ENCODE results near the gene ADPGK. TPM values are rescaled to one million over a fixed set of nuclear protein-coding genes. Genes with fewer than 3 reads are reported as not detected.
"Not testable (repeated sequence)": the region's sequence is repeated elsewhere in the genome, so short reads cannot be mapped to it uniquely, and the experiment has no call there.

ADPGK gene
- total and polyA plus RNA-seq, 8 donors = 11.9 to 338 (median 69.7) TPM

GRCh38 chr15:72818632-72819031 lies 35.1 kb upstream of the ADPGK start:
- Histone ChIP-seq H3K4me1 (no peaks in the 10 kb centered on the region), H3K4me3 (no peak overlapping the region), H3K27me3 (peaks cover 0 to 5% (median 0%) of the 10 kb centered on the region in 3 donors), H3K36me3 (no peaks in the 10 kb centered on the region), H3K9me3 (no peaks in the 10 kb centered on the region), H3K27ac (no peak overlapping the region)
- 81 to 87% (median 86%) methylated on average over 6 of the region's 6 CpGs for WGBS, 5 donors
- TF ChIP-seq POLR2AphosphoS5 (IDR thresholded peaks at IDR 0.05) (no peak), POLR2A (IDR thresholded peaks at IDR 0.05) (no peak)
- DNase-seq = no peak
- intact Hi-C loops (cut with DNase I; ENCODE audit: low total_unique reads) = no loop called here

DNA sequence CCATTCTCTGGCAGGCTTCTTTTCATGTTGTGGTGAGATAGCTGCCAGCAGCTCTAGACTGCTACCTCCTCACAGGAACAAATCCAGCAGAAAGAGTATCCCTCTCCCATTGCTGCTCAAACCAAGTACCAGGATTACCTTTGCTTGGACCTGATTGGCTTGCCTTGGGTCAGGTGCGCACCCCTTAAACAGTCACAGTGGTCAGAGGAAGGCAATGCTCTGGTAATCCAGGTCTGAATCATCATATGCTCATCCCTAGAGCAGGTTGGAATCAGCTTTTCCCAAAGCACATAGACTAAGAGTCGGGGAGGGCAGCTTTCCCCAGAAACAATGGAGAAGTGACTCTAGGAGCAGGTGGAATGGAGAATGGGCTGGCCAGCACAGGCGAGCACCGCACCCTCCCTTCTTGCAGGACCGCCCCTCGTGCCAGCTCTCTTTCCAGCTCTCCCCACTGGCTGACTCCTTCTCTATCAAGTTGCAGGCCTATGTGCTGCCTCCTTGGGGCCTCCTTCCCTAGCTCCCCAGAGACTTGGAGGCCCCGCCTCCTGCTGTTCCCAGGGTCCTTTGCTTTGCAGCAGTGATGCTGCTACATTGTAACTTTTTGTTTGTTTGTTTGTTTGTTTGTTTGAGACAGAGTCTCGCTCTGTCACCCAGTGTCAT lies 29.9 kb upstream of the ADPGK start:
- TF ChIP-seq POLR2A (IDR thresholded peaks at IDR 0.05) = no peak
- TF ChIP-seq EP300 (IDR thresholded peaks at IDR 0.05) = no peak
- TF ChIP-seq CTCF (IDR thresholded peaks at IDR 0.05) = no peak
- no peak for TF ChIP-seq POLR2AphosphoS5 (IDR thresholded peaks at IDR 0.05)
- no peak for DNase-seq
- Histone ChIP-seq H3K27me3 (no peaks in the 10 kb centered on the region), H3K36me3 (no peaks in the 10 kb centered on the region), H3K27ac (no peak overlapping the region), H3K9me3 (no peaks in the 10 kb centered on the region), H3K4me3 (no peak overlapping the region), H3K4me1 (no peaks in the 10 kb centered on the region)
- 76 to 82% (median 80%) methylated on average over 8 of the region's 8 CpGs for WGBS, 5 donors
- intact Hi-C loops (cut with DNase I; ENCODE audit: low total_unique reads) = no loop called here

DNA sequence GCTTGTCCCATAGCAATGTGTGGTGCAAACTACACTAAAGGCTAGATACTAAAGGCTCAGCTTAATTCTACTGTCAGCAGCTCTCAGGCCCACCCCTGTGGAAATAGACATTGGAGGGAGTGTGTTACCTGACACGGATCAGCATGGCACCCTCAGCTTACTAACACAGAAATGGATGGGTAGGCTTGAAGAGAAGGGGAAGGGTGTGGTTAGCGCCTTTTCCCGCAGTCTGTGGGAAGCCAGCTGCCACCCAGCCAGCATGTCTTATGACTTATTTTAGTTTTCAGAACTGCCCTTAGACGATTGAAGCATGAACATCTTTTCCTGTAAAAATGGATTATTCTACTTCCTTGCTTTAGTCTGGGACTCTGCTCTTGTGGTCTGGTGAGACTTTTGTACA lies 25.8 kb upstream of the ADPGK start:
- H3K4me3 ChIP-seq = no peak overlapping the region
- H3K27me3 ChIP-seq = peaks cover 0 to 6% (median 0%) of the 10 kb centered on the region in 3 donors
- H3K27ac ChIP-seq = no peak overlapping the region
- no peaks in the 10 kb centered on the region for H3K4me1 ChIP-seq
- no peaks in the 10 kb centered on the region for H3K36me3 ChIP-seq
- no peak for TF ChIP-seq CTCF (IDR thresholded peaks at IDR 0.05)
- no peak for TF ChIP-seq POLR2AphosphoS5 (IDR thresholded peaks at IDR 0.05)
- TF ChIP-seq EP300 (IDR thresholded peaks at IDR 0.05) = no peak
- TF ChIP-seq POLR2A (IDR thresholded peaks at IDR 0.05) = no peak
- WGBS, 5 donors = 65 to 73% (median 68%) methylated on average over 4 of the region's 4 CpGs
- no peak for DNase-seq
- no peaks in the 10 kb centered on the region for H3K9me3 ChIP-seq
- intact Hi-C loops (cut with DNase I; ENCODE audit: low total_unique reads) = no loop called here

- H3K4me3 ChIP-seq; intact Hi-C loops (cut with DNase I; ENCODE audit: low total_unique reads); DNase-seq; H3K9me3 ChIP-seq; H3K36me3 ChIP-seq; H3K27ac ChIP-seq; H3K4me1 ChIP-seq; H3K27me3 ChIP-seq: not testable (repeated sequence)
- 90 to 99% (median 97%) methylated on average over 11 to 21 of the region's 22 CpGs for WGBS, 5 donors
Observed at GRCh38 chr15:72807346-72807745, 23.8 kb upstream of the ADPGK start.

- Histone ChIP-seq H3K27ac (no peak overlapping the region), H3K36me3 (no peaks in the 10 kb centered on the region), H3K4me3 (no peak overlapping the region), H3K9me3 (no peaks in the 10 kb centered on the region), H3K27me3 (peaks cover 0 to 22% (median 0%) of the 10 kb centered on the region in 3 donors), H3K4me1 (no peaks in the 10 kb centered on the region)
- intact Hi-C loops (cut with DNase I; ENCODE audit: low total_unique reads) = no loop called here
- no peak for DNase-seq
- TF ChIP-seq POLR2A (IDR thresholded peaks at IDR 0.05) (no peak), POLR2AphosphoS5 (IDR thresholded peaks at IDR 0.05) (no peak), CTCF (IDR thresholded peaks at IDR 0.05) (no peak), EP300 (IDR thresholded peaks at IDR 0.05) (no peak)
- WGBS, 5 donors = 41 to 74% (median 60%) methylated on average over 1 of the region's 1 CpG
Observed at GRCh38 chr15:72803006-72803405, 19.4 kb upstream of the ADPGK start.
